Measurements from ENCODE around the gene SNX8.

DNA sequence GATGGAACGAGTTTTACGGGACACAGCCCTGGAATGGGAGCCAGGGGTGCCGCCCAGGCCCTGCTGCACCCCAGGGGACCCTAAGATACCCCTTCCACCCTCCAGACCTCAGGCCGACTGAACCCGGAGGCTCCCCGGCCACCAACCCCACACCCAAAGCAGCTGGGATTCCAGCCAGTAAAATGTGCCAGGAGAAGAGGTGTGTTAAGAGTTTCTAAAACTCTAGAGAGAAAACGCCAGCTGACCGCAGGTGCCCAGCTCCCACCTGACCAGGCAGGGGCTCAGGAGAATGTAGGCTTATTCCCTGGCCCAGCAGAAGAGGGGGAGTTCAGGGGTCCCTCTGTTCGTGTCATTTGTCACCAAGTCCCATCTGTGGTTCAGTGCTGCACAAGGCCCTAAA lies 54.8 kb downstream of the SNX8 start:
- TF ChIP-seq, protein P1, sequence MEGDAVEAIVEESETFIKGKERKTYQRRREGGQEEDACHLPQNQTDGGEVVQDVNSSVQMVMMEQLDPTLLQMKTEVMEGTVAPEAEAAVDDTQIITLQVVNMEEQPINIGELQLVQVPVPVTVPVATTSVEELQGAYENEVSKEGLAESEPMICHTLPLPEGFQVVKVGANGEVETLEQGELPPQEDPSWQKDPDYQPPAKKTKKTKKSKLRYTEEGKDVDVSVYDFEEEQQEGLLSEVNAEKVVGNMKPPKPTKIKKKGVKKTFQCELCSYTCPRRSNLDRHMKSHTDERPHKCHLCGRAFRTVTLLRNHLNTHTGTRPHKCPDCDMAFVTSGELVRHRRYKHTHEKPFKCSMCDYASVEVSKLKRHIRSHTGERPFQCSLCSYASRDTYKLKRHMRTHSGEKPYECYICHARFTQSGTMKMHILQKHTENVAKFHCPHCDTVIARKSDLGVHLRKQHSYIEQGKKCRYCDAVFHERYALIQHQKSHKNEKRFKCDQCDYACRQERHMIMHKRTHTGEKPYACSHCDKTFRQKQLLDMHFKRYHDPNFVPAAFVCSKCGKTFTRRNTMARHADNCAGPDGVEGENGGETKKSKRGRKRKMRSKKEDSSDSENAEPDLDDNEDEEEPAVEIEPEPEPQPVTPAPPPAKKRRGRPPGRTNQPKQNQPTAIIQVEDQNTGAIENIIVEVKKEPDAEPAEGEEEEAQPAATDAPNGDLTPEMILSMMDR (IDR thresholded peaks at IDR 0.05; ENCODE audit: extremely low read depth in 1 of 2, insufficient read depth in 1 of 2, low read depth in 1 of 2, low read length in 2 of 2) = no peak
- TF ChIP-seq, protein P2, sequence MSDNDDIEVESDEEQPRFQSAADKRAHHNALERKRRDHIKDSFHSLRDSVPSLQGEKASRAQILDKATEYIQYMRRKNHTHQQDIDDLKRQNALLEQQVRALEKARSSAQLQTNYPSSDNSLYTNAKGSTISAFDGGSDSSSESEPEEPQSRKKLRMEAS (IDR thresholded peaks at IDR 0.05; ENCODE audit: insufficient read depth, insufficient read length) = no peak
- no peak for TF ChIP-seq POLR2A (IDR thresholded peaks at IDR 0.05; ENCODE audit: low read depth, low read length)

All from endothelial cell of umbilical vein (primary cell).